Hematopoietic multipotent progenitor cell (in vitro differentiated cells): Measurements from ENCODE around the gene KRT37. TPM values are rescaled to one million over a fixed set of nuclear protein-coding genes. Genes with fewer than 3 reads are reported as not detected.
"Not testable (repeated sequence)": the region's sequence is repeated elsewhere in the genome, so short reads cannot be mapped to it uniquely, and the experiment has no call there.

Experiments used
- DNase-seq, 3 donors: peaks; one replicate each; pipeline ENCODE4 v3.0.0-alpha.2; 2011 to 2015; ENCODE audit warnings: low read depth in 2 of 3, low spot score in 2 of 3
- total RNA-seq: library from RNA; depleted of rRNA; stranded (reverse); fragments of >200 nt; gene quantifications from one replicate; pipeline ENCODE4 v1.2.3, GENCODE V29; 2012

Gene KRT37
- total RNA-seq, 1 donor, result not detected

GRCh38 chr17:41407226-41407625 lies 17.2 kb downstream of the KRT37 start:
- no peak for DNase-seq

GRCh38 chr17:41406205-41406604 lies 18.2 kb downstream of the KRT37 start:
- DNase-seq, result no peak

- DNase-seq, result no peak
These were observed 20.2 kb downstream of the KRT37 start for GRCh38 chr17:41404024-41404671.

GRCh38 chr17:41403404-41404023 lies 20.9 kb downstream of the KRT37 start:
- DNase-seq, result no peak

- DNase-seq, result no peak
These were observed 22.2 kb downstream of the KRT37 start for GRCh38 chr17:41402161-41402560.

GRCh38 chr17:41396996-41397660 lies 27.3 kb downstream of the KRT37 start, which contains the start of gene KRT31:
Gene KRT31 (minus strand): TSS chr17:41397608. CDS start chr17:41397539, 69 bp downstream.
- DNase-seq, result no peak

GRCh38 chr17:41396340-41396739 lies 28.0 kb downstream of the KRT37 start:
- DNase-seq, result no peak

GRCh38 chr17:41395611-41396010 lies 28.8 kb downstream of the KRT37 start:
- no peak for DNase-seq

- DNase-seq, result not testable (repeated sequence)
These were observed 29.3 kb downstream of the KRT37 start for GRCh38 chr17:41395044-41395443.

GRCh38 chr17:41394254-41394996 lies 30.0 kb downstream of the KRT37 start:
- no peak for DNase-seq

- DNase-seq, result no peak
These were observed 30.6 kb downstream of the KRT37 start for GRCh38 chr17:41393826-41394225.

- DNase-seq, result no peak
These were observed 31.1 kb downstream of the KRT37 start for GRCh38 chr17:41393294-41393693.

- DNase-seq, result no peak
These were observed 32.1 kb downstream of the KRT37 start for GRCh38 chr17:41392278-41392677.

- no peak for DNase-seq
These were observed 32.9 kb downstream of the KRT37 start for GRCh38 chr17:41391535-41391934.

GRCh38 chr17:41390411-41390938 lies 33.9 kb downstream of the KRT37 start:
- DNase-seq, result no peak

- no peak for DNase-seq
These were observed 36.7 kb downstream of the KRT37 start for GRCh38 chr17:41387670-41388069.

- no peak for DNase-seq
These were observed 38.2 kb downstream of the KRT37 start for GRCh38 chr17:41386227-41386626.

- no peak for DNase-seq
These were observed 40.7 kb downstream of the KRT37 start for GRCh38 chr17:41383690-41384089.

- no peak for DNase-seq
These were observed 42.0 kb downstream of the KRT37 start for GRCh38 chr17:41382394-41382793.

GRCh38 chr17:41381943-41382342 lies 42.4 kb downstream of the KRT37 start, which contains the start of gene KRT34:
Gene KRT34 (minus strand): TSS chr17:41382306. CDS start chr17:41382246, 60 bp downstream.
- DNase-seq, result not testable (repeated sequence)

GRCh38 chr17:41380091-41380490 lies 44.3 kb downstream of the KRT37 start:
- DNase-seq, result not testable (repeated sequence)
